8988T (cell line): ENCODE measurements around the gene MESP1.
"Not testable (repeated sequence)": the region's sequence is repeated elsewhere in the genome, so short reads cannot be mapped to it uniquely, and the experiment has no call there.

Experiments used
- DNase-seq: peaks from one replicate; pipeline ENCODE4 v3.0.0; 2011

MESP1 gene, protein sequence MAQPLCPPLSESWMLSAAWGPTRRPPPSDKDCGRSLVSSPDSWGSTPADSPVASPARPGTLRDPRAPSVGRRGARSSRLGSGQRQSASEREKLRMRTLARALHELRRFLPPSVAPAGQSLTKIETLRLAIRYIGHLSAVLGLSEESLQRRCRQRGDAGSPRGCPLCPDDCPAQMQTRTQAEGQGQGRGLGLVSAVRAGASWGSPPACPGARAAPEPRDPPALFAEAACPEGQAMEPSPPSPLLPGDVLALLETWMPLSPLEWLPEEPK

DNA sequence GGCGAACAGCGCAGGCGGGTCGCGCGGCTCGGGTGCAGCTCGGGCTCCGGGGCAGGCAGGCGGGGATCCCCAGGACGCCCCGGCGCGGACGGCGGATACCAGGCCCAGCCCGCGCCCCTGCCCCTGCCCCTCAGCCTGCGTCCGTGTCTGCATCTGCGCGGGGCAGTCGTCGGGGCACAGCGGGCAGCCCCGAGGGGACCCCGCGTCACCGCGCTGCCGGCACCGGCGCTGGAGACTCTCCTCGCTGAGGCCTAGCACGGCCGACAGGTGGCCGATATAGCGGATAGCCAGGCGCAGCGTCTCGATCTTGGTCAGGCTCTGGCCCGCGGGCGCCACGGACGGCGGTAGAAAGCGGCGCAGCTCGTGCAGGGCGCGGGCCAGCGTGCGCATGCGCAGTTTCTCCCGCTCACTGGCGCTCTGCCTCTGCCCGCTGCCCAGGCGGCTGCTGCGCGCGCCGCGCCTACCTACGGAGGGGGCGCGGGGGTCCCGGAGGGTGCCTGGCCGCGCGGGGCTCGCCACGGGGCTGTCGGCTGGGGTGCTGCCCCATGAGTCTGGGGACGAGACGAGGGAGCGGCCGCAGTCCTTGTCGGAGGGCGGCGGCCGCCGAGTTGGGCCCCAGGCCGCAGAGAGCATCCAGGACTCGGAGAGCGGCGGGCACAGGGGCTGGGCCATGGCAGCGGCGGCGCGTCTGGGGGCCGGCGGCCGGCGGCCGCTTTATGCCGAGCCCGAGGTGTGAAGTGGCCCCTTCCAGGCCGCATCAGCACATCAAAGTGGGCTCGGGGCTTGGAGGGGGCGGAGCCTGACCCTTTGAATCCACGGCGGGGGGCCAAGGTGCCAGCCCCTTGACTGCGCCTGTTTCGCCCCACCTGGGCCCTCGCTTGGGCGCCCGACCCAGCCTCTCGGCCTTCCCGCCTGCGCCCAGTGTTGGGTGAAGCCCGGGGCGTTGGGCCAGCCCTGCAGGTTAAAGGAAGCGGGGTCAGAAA, at the start of gene MESP1:
TSS of gene MESP1 (minus strand) at position 690 of the 983 bp plus-strand sequence. CDS start at position 672, 18 bp downstream.
- peak; percentile 89 for DNase-seq

DNA sequence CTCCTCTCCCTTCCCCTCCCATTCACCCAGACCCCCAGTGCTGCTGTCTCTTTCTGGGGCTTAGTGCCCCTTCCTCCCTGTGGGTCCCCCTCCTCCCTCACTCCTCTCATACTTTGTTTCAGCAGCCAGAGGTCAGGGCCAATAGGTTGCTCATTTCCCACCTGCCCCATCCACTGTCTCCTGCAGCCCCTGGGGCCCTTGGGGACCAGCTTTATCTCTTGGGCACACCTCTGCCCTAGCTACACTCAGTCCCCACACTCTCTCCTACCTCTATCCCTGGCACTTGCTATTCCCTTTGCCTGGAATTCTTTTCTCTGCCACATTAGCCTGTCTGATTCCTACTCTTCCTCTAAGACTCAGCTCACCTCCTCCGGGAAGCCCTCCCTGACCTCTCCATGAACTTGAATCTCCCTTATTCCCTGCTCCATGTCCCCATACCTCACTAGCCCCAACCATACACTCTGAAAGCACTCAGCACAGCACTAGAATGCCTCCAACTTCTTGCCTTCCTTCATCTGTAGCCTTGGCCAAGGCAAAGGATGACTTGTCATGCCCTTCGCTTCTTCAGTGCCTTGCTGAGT, 49.0 kb upstream of the MESP1 start:
- no peak for DNase-seq

DNA sequence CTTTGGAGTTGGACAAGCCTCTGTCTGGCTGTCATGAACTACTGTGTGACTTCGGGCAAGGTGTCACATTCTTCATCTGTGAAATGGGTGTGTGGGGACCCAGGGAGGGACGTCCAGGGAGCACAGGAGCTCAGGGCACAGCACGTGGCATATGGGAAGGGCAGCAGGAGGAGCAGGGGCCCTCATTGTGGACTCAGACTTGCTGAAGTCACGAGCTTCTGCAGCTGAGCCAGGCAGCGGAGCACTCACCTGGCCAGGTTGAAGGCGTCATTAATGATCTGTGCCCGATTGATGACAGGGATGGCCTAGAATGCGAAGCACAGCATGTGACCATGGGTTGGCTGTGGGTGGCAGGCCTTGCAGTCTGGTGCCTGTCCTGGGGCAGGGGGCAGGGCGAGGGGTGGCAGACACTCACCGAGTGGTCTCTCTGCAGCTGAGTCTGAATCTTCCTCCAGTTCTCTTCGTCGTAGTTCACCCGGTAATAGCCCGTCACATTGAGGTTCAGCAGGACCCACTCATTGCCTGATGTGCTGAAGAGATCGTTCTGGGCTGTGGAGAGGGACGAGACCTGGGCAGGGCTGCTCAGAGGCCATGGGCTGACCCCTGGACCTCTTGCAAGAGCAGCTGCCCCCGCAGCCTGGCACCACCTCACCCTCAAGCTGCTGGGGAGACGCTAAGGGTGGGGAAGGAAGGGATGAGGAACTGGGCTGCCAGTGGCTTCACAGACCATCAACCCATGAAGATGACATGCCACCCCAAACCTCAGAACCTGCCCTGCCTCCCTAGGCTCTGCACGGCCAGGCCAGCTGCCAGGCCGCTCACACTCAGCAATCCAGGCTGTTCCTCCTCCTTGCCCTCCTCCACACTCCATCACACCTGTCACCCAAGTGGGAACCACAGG, 48.2 kb upstream of the MESP1 start:
- no peak for DNase-seq

DNA sequence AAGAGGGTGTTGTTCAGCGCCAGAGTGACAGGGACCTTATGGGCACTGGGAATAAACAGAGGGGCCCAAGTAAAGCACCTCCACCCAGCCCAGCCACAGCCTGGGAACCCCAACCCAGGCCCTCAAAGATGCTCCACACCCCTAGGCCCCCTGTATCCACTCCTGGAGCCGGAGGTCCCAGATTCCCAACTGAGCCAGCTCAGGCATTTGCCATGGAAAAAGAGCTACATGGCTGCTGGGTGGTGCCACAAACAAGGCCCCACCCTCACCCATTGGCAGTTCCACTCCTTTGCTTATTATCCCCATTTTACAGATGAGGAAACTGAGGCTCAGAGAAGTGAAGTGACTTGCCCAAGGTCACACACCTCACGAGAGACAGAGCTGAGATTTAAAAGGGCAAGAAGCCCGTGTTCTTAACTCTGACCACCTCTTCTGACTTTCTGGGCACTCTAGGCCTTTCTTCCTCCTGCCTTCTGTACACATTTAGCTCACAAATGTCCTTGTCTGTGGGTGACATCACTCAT, 46.7 kb upstream of the MESP1 start:
- DNase-seq = no peak

DNA sequence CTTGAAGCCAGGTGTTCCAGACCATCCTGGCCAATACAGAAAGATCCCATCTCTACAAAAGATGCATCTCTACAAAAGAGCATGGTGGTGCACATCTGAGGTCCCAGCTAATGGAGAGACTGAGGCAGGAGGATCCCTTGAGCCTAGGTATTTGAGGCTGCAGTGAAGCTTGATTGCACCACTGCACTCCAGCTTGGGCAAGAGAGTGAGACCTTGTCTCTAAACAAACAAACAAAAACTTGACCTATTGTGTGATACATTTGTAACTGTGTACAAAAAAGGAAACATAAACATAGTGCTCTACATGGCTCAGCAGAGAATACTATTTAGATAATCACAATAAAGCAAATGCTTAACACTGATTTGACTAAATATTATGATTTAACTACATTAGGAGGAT, 44.9 kb upstream of the MESP1 start:
- DNase-seq = no peak

DNA sequence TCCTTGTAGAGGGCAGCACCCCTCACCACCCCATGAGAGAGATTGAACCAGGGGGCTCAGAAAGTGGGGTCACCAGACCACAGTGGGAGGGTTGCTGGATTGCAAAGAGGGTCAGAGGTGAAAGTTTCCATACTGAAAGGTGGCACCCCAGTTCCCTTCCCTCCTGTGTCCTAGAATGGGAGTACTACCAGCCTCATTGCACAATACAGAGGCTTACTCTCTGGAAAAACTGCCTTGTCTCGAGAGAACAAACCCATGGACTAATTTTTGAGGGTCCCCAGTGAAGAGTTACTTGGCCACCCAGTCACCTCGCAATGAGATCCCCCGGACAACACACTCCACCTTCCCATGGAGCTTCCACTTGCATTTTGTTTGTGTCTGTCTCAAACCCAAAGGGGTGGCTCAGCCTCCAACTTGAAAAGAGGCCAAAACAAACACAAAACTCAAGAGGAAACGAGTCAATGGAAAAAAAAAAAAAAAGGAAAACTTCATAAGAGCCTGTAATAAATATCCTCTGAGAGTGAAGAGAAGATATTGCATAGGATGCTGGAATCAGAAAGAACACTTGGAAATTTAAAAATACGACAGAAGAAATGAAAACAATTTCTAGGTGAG, 43.7 kb upstream of the MESP1 start:
- no peak for DNase-seq

DNA sequence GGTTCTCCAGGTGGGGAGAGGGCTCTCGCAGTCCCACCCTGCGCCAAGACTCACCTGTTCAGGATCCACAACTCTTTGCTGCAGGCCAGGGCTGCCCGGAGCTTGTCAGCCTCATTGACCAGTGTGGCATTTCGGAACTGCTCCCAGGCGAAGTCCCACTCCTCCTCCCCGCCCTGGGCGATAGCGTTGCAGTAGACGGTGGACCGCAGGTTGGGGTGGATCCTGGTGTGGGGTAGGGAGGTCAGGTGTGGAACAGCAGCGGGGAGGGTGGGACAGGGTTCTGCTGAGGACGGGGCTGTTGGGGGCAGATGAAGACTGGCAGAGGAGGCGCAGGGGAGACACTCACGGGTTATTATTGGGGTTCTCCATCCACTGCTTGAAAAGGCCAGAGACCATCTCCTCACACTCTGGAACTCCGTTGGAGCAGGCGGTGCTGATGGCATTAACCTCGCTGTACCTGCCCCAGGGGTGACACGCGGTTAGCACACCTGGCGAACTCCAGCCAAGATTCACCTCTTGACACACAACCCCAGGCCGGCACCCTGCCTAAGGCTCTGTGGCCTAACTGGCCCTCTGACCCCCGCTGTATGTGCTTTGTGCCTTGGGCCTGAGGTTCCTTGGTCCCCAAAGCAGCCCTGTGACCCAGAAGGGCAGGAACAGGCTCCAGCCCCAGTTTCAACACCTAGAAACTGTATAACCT, 41.2 kb upstream of the MESP1 start:
- DNase-seq = no peak

DNA sequence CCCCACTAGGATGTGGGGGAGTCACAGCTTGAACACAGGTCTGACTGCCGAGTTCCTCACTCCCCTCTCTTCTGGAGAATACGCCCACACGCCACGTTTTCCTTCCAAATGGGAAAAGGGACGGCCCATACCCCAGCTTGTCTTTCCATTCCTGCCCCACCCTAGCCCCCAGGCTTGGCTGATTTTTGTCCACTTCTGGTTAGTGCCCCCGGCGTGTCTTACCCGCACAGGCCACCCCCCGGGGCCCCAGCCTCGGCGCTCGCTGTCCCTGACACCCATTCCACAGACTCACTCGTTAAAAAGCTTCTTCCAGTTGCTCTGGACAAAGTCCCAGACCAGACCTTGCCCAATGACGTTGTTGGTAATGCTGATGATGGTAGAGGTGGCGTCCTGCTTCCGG, 39.6 kb upstream of the MESP1 start:
- DNase-seq = no peak

DNA sequence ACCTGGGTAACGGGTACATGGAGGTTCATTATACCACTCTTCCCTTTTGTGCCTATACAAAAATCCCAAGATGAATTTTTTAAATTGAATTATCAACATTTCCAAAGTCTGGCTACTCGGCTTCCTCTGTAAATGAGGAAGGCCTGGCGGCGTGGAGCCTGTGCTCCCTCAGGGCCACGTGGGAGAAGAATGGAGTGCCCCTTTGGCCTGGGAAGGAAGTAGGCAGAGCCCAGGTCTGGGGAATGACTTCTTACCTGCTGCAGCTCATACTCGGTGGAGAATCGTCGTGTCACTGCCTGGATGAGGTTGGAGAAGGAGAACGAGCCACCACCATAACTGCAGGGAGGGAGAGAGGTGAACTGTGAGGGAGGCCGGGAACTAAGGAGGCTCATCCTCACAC, 39.2 kb upstream of the MESP1 start:
- no peak for DNase-seq

DNA sequence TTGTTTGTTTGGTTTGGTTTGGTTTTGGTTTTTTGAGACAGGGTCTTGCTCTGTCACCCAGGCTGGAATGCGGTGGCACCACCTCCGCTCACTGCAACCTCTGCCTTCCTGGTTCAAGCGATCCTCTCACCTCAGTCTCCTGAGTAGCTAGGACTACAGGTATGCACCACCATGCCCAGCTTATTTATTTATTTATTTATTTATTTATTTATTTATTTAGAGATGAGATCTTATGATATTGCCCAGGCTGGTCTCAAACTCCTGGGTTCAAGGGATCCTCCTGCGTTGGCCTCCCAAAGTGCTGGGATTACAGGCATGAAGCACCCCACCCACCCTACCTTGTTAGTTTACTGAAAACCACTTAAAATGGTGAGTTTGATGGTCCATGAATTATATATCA, 37.5 kb upstream of the MESP1 start:
- not testable (repeated sequence) for DNase-seq

DNA sequence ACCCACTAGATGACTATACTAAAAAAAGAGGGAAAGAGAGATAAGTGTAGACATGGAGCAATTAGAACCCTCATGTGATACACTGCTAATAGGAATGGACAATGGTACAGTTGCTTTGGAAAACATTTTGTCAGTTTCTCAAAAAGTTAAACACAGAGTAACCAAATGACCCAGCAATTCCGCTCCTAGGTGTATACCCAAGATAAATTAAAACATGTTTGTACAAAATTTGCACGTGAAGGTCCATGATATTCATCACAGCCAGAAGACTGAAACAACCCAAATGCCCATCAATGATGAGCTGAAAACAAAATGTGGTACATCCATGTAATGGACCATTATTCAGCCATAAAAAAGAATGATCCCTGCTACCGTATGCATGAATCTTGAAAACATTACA, 36.9 kb upstream of the MESP1 start:
- DNase-seq = no peak

DNA sequence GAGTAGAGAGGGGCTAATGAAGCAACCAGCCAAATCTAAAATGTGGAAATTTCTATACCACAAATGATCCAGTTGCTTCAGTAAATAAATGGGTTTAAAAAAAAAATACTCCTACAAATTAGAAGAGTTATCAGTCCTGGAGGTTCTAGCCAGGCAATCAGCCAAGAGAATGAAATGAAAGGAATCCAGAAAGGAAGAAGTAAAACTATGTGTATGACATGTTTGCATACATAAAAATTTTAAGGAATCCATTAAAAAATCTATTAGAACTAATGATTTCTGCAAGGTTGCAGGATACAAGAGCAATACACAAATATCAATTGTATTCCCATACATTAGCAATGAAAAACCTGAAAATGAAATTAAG, 34.7 kb upstream of the MESP1 start:
- no peak for DNase-seq

DNA sequence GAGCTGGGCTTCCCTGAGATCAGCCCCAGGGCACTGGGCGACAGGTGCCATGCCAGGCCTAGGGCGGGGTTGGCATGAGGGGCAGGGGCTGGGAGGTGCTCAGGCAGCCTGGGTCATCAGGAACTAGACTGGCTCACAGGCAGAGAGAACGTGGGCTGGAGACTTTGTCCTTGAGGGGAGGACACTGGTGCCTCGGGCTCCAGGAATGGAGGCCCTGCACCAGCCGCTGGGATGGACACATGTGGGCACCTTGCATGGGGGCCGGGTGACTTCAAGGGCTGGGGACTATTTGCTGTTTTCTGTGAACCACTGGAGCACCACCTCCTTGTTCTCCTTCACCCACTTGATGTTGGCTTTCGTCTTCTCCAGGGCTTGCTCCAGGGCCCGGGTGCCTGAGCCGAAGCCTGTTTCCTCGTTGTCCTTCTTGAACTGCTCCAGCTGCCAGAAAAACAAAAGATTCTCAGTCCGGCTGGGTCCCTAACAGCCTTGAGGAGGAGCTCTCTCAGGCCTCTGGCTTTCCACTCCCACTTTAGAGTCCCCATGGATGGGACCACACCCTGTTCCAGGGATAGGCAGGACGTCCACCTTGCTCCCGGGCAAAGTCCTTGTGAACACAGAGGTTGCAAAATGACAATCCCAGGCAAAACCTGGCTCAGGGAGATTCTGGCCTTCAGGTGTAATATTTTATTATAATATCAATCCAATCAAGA, 34.2 kb upstream of the MESP1 start:
- no peak for DNase-seq

DNA sequence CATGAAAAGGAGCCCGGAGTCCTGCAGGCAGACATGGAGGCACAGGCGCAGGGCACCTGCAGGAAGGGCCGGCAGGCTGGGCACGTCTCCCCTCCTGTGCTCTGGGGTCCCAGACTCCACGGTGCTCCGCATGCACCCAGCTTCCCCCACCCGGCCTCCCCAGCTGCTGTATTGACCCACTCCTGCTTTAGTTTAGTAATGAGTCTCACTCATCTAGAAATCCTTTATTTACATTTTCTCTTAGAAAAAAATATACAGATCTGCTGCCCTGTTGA, 33.6 kb upstream of the MESP1 start:
- DNase-seq = no peak

DNA sequence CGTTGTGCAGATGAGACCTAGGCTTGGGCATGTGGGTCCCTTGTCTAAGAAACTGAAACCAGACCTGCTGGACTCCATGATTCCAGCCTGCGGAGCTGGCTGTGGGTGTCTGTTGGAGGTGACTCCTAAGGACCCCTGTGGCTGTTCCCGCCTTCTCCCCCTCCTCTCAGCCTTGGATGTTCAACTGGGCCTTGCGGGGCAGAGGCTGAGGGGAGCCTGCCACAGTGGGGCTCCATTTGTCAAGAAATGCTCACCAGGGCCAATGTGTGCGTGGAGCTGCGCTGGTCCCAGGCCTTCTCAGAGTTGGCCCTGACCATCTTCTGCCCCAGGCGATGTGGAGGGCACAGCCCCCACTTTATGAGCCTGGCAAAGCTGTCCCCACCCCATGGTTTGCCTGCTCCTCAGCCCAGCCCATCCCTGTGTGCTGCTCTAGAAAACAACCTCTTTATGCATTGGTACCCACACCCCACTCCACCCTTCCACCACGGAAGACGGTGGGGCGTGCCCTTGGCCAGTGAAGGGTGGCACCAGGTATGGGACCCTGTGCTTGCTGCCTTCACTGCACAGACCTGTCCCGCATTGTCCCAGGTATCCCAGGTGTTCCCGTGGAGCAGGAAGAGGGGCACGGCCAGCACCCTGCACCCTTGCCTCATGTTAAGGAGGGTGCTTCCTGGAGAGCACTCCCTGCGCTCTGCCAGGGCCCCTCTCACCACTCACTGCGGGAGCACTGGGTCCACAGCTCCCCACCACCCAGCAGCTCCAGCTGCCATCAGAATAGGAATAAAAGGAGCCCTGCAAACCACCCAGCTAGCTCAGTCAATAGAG, 33.0 kb upstream of the MESP1 start:
- no peak for DNase-seq

DNA sequence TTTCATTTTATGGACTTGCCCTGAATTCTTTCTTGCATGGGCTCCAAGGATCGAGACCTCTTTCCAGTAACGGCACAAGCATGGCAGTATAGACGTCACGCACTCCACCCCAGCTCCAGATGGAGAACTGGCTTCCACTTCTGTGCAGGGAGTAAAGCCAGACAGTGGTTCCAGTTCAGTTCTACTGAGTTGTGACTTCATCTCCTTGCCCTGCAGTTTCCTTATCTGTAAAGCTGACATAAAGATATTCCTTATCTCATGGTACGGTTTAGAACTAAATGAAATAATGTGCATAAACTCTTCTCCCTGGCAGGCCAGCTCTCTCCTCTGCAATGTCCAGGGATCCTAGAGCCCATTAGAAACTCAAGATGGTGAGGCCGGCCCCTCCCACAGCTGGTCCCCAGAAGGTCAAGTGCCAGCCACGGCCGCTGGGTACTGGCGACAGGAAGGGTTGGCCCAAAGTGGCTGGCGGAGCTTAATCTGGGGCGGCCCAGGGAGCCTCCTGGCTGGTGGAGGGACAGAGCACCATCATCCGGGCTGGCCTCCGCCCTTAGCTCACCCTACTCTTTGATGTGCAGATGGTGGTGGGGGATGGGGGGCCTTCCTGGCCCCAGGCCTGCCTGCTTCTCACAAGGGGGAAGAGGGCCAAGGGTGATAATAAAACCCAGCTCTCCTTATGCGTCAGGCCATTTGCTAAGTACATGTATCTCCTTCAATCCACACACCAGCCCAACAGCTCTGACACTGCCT, 32.2 kb upstream of the MESP1 start:
- DNase-seq = no peak

DNA sequence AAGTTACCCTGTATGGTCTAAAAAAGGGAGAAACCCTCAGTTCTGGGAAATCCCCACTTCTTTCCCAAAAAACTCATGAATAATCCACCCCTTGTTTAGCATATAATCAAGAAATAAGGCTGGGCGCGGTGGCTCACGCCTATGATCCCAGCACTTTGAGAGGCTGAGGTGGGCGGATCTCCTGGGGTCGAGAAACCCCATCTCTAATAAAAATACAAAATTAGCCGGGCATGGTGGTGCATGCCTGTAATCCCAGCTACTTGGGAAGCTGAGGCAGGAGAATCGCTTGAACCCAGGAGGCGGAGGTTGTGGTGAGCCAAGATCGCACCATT, 31.5 kb upstream of the MESP1 start:
- not testable (repeated sequence) for DNase-seq

DNA sequence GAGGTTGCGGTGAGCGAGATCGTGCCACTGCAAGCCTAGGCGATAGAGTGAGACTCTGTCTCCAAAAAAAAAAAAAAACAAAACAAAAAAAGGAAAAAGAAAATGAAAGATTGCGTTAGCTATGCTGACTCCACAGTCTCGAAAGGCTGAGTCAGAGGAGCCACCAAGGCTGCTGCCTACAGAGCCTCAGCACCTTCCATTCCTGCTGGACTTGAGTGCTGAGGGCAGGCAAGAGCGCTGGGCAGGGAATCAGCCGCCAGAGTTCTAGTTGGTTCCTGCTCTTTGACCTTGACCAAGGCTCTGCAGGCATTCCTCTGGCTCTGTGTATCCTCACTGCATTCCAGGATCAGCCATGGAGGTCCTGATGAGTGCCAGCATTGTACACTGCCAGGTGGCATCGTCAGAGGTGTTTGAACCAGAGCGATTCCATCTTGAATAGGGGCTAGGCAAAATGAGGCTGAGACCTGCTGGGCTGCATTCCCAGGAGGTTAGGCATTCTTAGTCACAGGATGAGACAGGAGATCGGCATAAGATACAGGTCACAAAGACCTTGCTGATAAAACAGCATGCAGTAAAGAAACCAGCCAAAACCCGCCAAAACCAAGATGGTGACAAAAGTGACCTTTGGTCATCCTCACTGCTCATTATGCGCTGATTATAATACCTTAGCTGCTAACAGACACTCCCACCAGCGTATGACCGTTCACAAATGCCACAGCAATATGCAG, 31.0 kb upstream of the MESP1 start:
- DNase-seq = no peak

DNA sequence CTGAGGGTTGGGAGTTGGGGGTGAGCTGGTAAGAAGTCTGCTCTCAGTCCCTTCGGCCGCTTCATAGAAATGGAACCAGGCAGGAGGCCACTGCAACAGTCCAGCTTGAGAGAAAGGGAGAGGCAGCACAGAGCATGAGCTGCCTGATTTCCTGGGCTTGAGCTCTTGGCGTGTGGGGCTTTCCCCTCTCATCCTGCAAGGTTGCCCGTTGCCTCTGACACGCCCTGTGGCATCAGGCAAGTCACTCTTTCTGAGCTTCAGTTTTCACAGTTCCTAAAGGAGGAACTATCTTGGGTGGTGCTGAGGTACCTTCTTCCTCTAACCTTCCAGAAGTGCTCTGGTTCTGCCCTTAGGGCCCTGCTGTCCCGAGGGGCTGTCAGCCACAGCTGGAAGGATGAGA, 30.0 kb upstream of the MESP1 start:
- no peak for DNase-seq
